K562 (cell line): ENCODE measurements around the gene TNPO2. TPM values are rescaled to one million over a fixed set of nuclear protein-coding genes. Genes with fewer than 3 reads are reported as not detected.
A peak's percentile ranks its signal among the peaks of the same experiment; 100 is the strongest.

Source experiments
- ATAC-seq: fragments of 200-7000 bp; cut with Tn5 transposase; 3 replicates; pipeline ENCODE4 v1.9.1; 2020; ENCODE audit warnings: moderate library complexity
- BruUV-seq: library from RNA; stranded (reverse); fragments of 400-500 nt; replicated peaks from 2 replicates; lab custom pipeline; 2021; lab: Mats Ljungman, UMichigan
- CTCF ChIA-PET: fragments of 300-600 bp; formaldehyde crosslinking; extraction: SDS; loops from one replicate; lab custom pipeline; 2021; ENCODE audit warnings: low intra/inter-chr PET ratio; lab: Yijun Ruan, JAX
- POLR2A ChIA-PET: fragments of 300-600, 350-650 bp; sonication (Branson Sonifier 250); formaldehyde crosslinking; extraction: SDS; loops from one replicate; lab custom pipeline; 2021; ENCODE audit warnings: antibody characterized with exemption, inconsistent platforms; lab: Yijun Ruan, JAX
- DNase-seq, 4 experiments: peaks; one replicate each; pipeline versions ENCODE4 v3.0.0 to v3.0.0-alpha.2; 2011 to 2018; ENCODE audit warnings: low spot score in 3 of 4, mixed read lengths in 3 of 4; ENCODE audit errors: extremely low read depth in 1 of 4
- FAIRE-seq: peaks from 2 replicates; lab custom pipeline; 2011; peaks lifted over from hg19 to GRCh38; lab: Jason Lieb, UNC
- H2AFZ ChIP-seq: 2 replicates; pipeline ENCODE4 v1.6.0; 2011; ENCODE audit warnings: low read depth, low read length, control low read depth, inconsistent platforms
- H3K27ac ChIP-seq: fragments of 200-600 bp; 3 replicates; pipeline ENCODE4 v1.8.0; 2011; ENCODE audit warnings: low read depth, mild to moderate bottlenecking, control low read depth, inconsistent platforms, low read length, moderate library complexity, mixed read lengths; ENCODE audit errors: extremely low read depth
- H3K27me3 ChIP-seq, 2 experiments: fragments of 300-600 bp in 1 of 2; 2 replicates in 1 of 2; 3 replicates in 1 of 2; pipeline versions ENCODE4 v1.6.0 to v1.8.0; 2011; ENCODE audit warnings: inconsistent platforms in 2 of 2, low read length in 2 of 2, mild to moderate bottlenecking in 1 of 2, mixed read lengths in 1 of 2, moderate library complexity in 1 of 2; ENCODE audit not compliant: control insufficient read depth in 2 of 2, insufficient read depth in 2 of 2
- H3K36me3 ChIP-seq: fragments of 300-600 bp; 3 replicates; pipeline ENCODE4 v1.8.0; 2011; ENCODE audit warnings: mild to moderate bottlenecking, low read length, inconsistent platforms; ENCODE audit not compliant: control insufficient read depth, insufficient read depth
- H3K4me1 ChIP-seq, 2 experiments: fragments of 200-600 bp in 1 of 2; replicated peaks in 1 of 2; 2 replicates in 1 of 2; 3 replicates in 1 of 2; pipeline versions ENCODE4 v1.5.1 to v1.8.0; 2011; ENCODE audit warnings: inconsistent platforms in 2 of 2, low read length in 2 of 2, mild to moderate bottlenecking in 1 of 2, mixed read lengths in 1 of 2, moderate library complexity in 1 of 2; ENCODE audit not compliant: control insufficient read depth in 2 of 2, insufficient read depth in 2 of 2
- H3K4me2 ChIP-seq: 2 replicates; pipeline ENCODE4 v1.6.1; 2011; ENCODE audit warnings: low read length, control low read depth, inconsistent platforms, mixed read lengths; ENCODE audit not compliant: insufficient read depth
- H3K4me3 ChIP-seq: fragments of 200-600 bp; sonication (generic), shearing (Covaris generic); 2 replicates; pipeline ENCODE4 v1.5.1; 2016; ENCODE audit warnings: control low read depth, inconsistent platforms
- H3K79me2 ChIP-seq: fragments of 200-600 bp; 3 replicates; pipeline ENCODE4 v1.8.0; 2011; ENCODE audit warnings: low read length, inconsistent platforms; ENCODE audit not compliant: control insufficient read depth, insufficient read depth
- H3K9ac ChIP-seq, 2 experiments: 2 replicates each; pipeline versions ENCODE4 v1.6.0 to v1.6.1; 2011; ENCODE audit warnings: low read depth in 2 of 2, low read length in 2 of 2, control low read depth in 1 of 2, inconsistent platforms in 1 of 2, mild to moderate bottlenecking in 1 of 2, mixed read lengths in 1 of 2; ENCODE audit not compliant: insufficient read depth in 1 of 2
- H3K9me1 ChIP-seq: one replicate; pipeline ENCODE4 v1.6.0; 2011; ENCODE audit warnings: inconsistent platforms, mild to moderate bottlenecking, low read length, moderate library complexity; ENCODE audit not compliant: control insufficient read depth, insufficient read depth
- H3K9me3 ChIP-seq: replicated peaks from 2 replicates; pipeline ENCODE4 v1.5.1; 2011; ENCODE audit warnings: low read depth, low read length, inconsistent platforms; ENCODE audit not compliant: control insufficient read depth, insufficient read depth
- H4K20me1 ChIP-seq: replicated peaks from 2 replicates; pipeline ENCODE4 v1.6.1; 2011; ENCODE audit warnings: low read length, inconsistent platforms, mixed read lengths; ENCODE audit not compliant: control insufficient read depth, insufficient read depth
- CTCFL ChIP-seq: IDR thresholded peaks from 2 replicates; pipeline ENCODE4 v1.6.1; 2011; ENCODE audit warnings: borderline replicate concordance, low read depth, mild to moderate bottlenecking, moderate library complexity, low read length; ENCODE audit not compliant: insufficient read depth, poor library complexity, severe bottlenecking
- MAZ ChIP-seq, 2 experiments: fragments of 450-650 bp in 1 of 2; sonication (generic) in 1 of 2; formaldehyde crosslinking; IDR thresholded peaks in 1 of 2; conservative IDR thresholded peaks in 1 of 2; 2 replicates each; pipeline versions ENCODE4 v1.4.0 to v1.5.0; 2020; ENCODE audit warnings: mild to moderate bottlenecking in 1 of 2, missing genetic modification reagents in 1 of 2
- MEF2D ChIP-seq: conservative IDR thresholded peaks from 2 replicates; pipeline ENCODE4 v1.6.1; 2016; ENCODE audit warnings: low read depth, missing genetic modification characterization, missing compliant biosample characterization
- SMARCB1 ChIP-seq: IDR thresholded peaks from 2 replicates; pipeline ENCODE4 v1.6.1; 2011; ENCODE audit warnings: improper control_type of control experiment, low read depth; ENCODE audit not compliant: insufficient read length
- TCF15 ChIP-seq: fragments of 250-450 bp; sonication (Bioruptor Pico); IDR thresholded peaks from 2 replicates; pipeline ENCODE4 v1.8.0; 2022; ENCODE audit warnings: moderate library complexity, mild to moderate bottlenecking, inconsistent platforms
- WGBS: fragments of 100-300 bp; shearing (Covaris generic); methylation state at CpG from one replicate; pipeline ENCODE4 v1.1.6; 2016; ENCODE audit warnings: low coverage, mixed read lengths; ENCODE audit not compliant: insufficient coverage; ENCODE audit errors: missing lambda C conversion rate; 5-methylcytosine and 5-hydroxymethylcytosine counted together
- in situ Hi-C: fragments of 300-500 bp; cut with MboI; formaldehyde crosslinking; loops from 4 replicates; pipeline ENCODE4 v1.15.0; 2018; ENCODE audit warnings: inconsistent platforms, mixed read lengths
- intact Hi-C: fragments of 100-400 bp; cut with micrococcal nuclease; formaldehyde crosslinking; loops from 2 replicates; pipeline ENCODE4 v1.14.2; 2022
- polyA plus RNA-seq, 8 experiments: library from polyadenylated mRNA; depleted of rRNA in 4 of 8; stranded (reverse) in 5 of 8; unstranded in 3 of 8; fragments of >200 nt; fragmentation: Nextera tagmentation in 2 of 8; fragmentation: Illumina TruSeq in 1 of 8; extraction: Ambion mirVana in 2 of 8; extraction: Trizol in 1 of 8; gene quantifications; 2 replicates each; pipeline versions ENCODE4 v1.2.1 to v1.2.3, GENCODE V29; 2011 to 2014; ENCODE audit warnings: inconsistent platforms in 1 of 8, missing spikeins in 1 of 8
- total RNA-seq, 7 experiments: library from RNA; depleted of rRNA in 6 of 7; stranded (reverse); fragments of >200 nt in 6 of 7; fragmentation: Illumina TruSeq in 2 of 7; extraction: Trizol in 2 of 7; gene quantifications; 2 replicates each; pipeline versions ENCODE4 v1.2.1 to v1.2.3, GENCODE V29; 2011 to 2021; ENCODE audit warnings: low replicate concordance in 1 of 7

TNPO2 gene
- total and polyA plus RNA-seq, 9 of the 15 experiments (the other 6 are each of a cell fraction or from before 2014, with no cell fraction given), result 6.0 to 126 (median 53.8) TPM

- Histone ChIP-seq H3K27me3 (no peaks in the 10 kb centered on the region), H3K4me3 (no peak within 1 kb of the TSS), H3K27ac (no peak within 1 kb of the TSS), H3K9ac (peak within 1 kb of the TSS in 1 of 2 experiments; percentile 76; a peak in 2 of 4 replicates), H3K79me2 (no peaks in the 10 kb centered on the region), H3K9me1 (no peaks in the 10 kb centered on the region), H4K20me1 (no peaks in the 10 kb centered on the region)
- WGBS, result 79% methylated on average over 8 of the region's 9 CpGs
- CTCF ChIA-PET, result no interaction called here
- DNase-seq, result no peak
- in situ Hi-C loops, result no loop called here
- FAIRE-seq, result no peak
- intact Hi-C loops, result no loop called here
- no peak for TF ChIP-seq MEF2D (tag)
- peak; percentile 31 for TF ChIP-seq CTCFL
- TF ChIP-seq SMARCB1, result no peak
- TF ChIP-seq TCF15 (CRISPR knock-in tag), result no peak
- TF ChIP-seq MAZ (CRISPR knock-in tag; conservative IDR thresholded peaks at IDR 0.05 in 1 of 2, IDR thresholded peaks at IDR 0.05 in 1 of 2), result no peak
- TF ChIP-seq, all 486 proteins: peak for 1
- H3K9me3 ChIP-seq, result no peaks in the 10 kb centered on the region
- BruUV-seq, result no TSS peak
- POLR2A ChIA-PET, result no interaction called here
- no peak within 1 kb of the TSS for H2AFZ ChIP-seq
- peaks cover 35% of the 10 kb centered on the region; the same call in 2 of the 3 replicates for H3K36me3 ChIP-seq
- no peak within 1 kb of the TSS for H3K4me2 ChIP-seq
- peaks cover 0 to 34% of the 10 kb centered on the region in 2 experiments; a peak in 2 of 5 replicates for H3K4me1 ChIP-seq
- no peak for ATAC-seq
These were observed 36.1 kb downstream of the TNPO2 start, which contains the start of gene GNG14 for GRCh38 chr19:12687496-12688196. TSS of gene GNG14 (plus strand) at chr19:12687998. CDS start at chr19:12688049, 51 bp downstream.
